MM.1S (cell line): ENCODE measurements around the gene IFITM10.

Experiments used
- EZH2phosphoT487 ChIP-seq: fragments of 300-600 bp; sonication (generic); IDR thresholded peaks from 2 replicates; pipeline ENCODE4 v1.6.1; 2018; ENCODE audit warnings: antibody characterized with exemption, low read length
- TF ChIP-seq, protein P1 (sequence below): fragments of 300-600 bp; sonication (generic); IDR thresholded peaks from 2 replicates; pipeline ENCODE4 v1.5.1; 2016; ENCODE audit warnings: antibody characterized with exemption, low read length, mixed read lengths

DNA sequence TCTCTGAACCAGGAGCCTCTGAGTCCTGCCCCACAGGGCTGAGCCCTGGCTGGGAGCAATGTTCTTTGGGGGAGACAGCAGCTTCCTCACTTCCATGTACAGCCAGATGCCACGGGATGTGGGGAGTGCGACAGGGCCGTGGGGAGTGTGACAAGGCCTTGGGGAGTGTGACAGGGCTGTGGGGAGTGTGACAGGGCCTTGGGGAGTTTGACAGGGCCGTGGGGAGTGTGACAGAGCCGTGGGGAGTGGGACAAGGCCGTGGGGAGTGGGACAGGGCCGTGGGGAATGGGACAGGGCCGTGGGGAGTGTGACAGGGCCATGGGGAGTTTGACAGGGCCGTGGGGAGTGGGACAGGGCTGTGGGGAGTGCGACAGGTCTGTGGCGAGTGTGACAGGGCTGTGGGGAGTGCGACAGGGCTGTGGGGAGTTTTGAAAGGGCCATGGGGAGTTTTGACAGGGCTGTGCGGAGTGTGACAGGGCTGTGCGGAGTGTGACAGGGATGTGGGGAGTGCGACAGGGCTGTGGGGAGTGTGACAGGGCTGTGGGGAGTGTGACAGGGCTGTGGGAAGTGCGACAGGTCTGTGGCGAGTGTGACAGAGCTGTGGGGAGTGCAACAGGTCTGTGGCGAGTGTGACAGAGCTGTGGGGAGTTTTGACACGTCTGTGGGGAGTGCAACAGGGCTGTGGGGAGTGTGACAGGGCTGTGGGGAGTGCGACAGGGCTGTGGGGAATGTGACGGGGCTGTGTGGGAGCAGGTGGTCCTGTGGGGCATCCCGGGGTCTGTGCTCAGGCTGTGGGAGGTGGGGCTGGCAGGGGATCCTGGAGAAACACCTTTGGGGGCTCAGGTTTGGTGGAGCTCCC is 60.0 kb downstream of the IFITM10 start:
- TF ChIP-seq, protein P1, sequence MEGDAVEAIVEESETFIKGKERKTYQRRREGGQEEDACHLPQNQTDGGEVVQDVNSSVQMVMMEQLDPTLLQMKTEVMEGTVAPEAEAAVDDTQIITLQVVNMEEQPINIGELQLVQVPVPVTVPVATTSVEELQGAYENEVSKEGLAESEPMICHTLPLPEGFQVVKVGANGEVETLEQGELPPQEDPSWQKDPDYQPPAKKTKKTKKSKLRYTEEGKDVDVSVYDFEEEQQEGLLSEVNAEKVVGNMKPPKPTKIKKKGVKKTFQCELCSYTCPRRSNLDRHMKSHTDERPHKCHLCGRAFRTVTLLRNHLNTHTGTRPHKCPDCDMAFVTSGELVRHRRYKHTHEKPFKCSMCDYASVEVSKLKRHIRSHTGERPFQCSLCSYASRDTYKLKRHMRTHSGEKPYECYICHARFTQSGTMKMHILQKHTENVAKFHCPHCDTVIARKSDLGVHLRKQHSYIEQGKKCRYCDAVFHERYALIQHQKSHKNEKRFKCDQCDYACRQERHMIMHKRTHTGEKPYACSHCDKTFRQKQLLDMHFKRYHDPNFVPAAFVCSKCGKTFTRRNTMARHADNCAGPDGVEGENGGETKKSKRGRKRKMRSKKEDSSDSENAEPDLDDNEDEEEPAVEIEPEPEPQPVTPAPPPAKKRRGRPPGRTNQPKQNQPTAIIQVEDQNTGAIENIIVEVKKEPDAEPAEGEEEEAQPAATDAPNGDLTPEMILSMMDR = no peak
- no peak for TF ChIP-seq EZH2phosphoT487
